NCI-H1436 treated with DMSO at 0.1 percent for 48 hours (cell line): Measurements from ENCODE around the gene SDCCAG8.

ENCODE experiments used
- DNase-seq: peaks from one replicate; lab custom pipeline; 2025; lab: John Stamatoyannopoulos, UW

SDCCAG8 gene

GRCh38 chr1:243457363-243457982 lies 201.6 kb downstream of the SDCCAG8 start:
- DNase-seq = no peak

GRCh38 chr1:243459059-243459458 lies 203.2 kb downstream of the SDCCAG8 start:
- DNase-seq = no peak

- no peak for DNase-seq
Observed at GRCh38 chr1:243461700-243462099, 205.9 kb downstream of the SDCCAG8 start.

GRCh38 chr1:243462929-243463697 lies 207.3 kb downstream of the SDCCAG8 start:
- DNase-seq = no peak

- DNase-seq = no peak
Observed at GRCh38 chr1:243465081-243465480, 209.2 kb downstream of the SDCCAG8 start.

- DNase-seq = no peak
Observed at GRCh38 chr1:243465738-243466137, 209.9 kb downstream of the SDCCAG8 start.

- DNase-seq = no peak
Observed at GRCh38 chr1:243469497-243469896, 213.7 kb downstream of the SDCCAG8 start.

GRCh38 chr1:243470502-243470901 lies 214.7 kb downstream of the SDCCAG8 start:
- DNase-seq = no peak

- DNase-seq = no peak
Observed at GRCh38 chr1:243471026-243471685, 215.3 kb downstream of the SDCCAG8 start.

- DNase-seq = no peak
Observed at GRCh38 chr1:243471754-243472745, 216.2 kb downstream of the SDCCAG8 start.

GRCh38 chr1:243473227-243474135 lies 217.6 kb downstream of the SDCCAG8 start:
- no peak for DNase-seq

GRCh38 chr1:243474136-243474881 lies 218.5 kb downstream of the SDCCAG8 start:
- DNase-seq = no peak

GRCh38 chr1:243474906-243475305 lies 219.1 kb downstream of the SDCCAG8 start:
- no peak for DNase-seq

GRCh38 chr1:243475966-243476365 lies 220.1 kb downstream of the SDCCAG8 start:
- no peak for DNase-seq

GRCh38 chr1:243477731-243478290 lies 222.0 kb downstream of the SDCCAG8 start:
- DNase-seq = no peak

GRCh38 chr1:243481101-243481500 lies 225.3 kb downstream of the SDCCAG8 start:
- DNase-seq = no peak

- DNase-seq = no peak
Observed at GRCh38 chr1:243482141-243483022, 226.5 kb downstream of the SDCCAG8 start.

GRCh38 chr1:243483071-243483771 lies 227.4 kb downstream of the SDCCAG8 start:
- DNase-seq = no peak
